H1 (cell line): Measurements from ENCODE around the gene TIGD1. TPM values are rescaled to one million over a fixed set of nuclear protein-coding genes. Genes with fewer than 3 reads are reported as not detected.

Experiments used
- ASH2L ChIP-seq: fragments of 200-600, 300-600 bp; sonication (generic); IDR thresholded peaks from one replicate; pipeline ENCODE4 v1.7.1; 2017; ENCODE audit warnings: low read length
- KDM1A ChIP-seq: fragments of 200-600, 300-600 bp; sonication (generic); IDR thresholded peaks from 2 replicates; pipeline ENCODE4 v1.7.1; 2016; ENCODE audit warnings: mild to moderate bottlenecking, low read length, borderline replicate concordance
- MAX ChIP-seq: IDR thresholded peaks from 2 replicates; pipeline ENCODE4 v1.6.1; 2012; ENCODE audit warnings: inconsistent platforms
- POU5F1 ChIP-seq: IDR thresholded peaks from 2 replicates; pipeline ENCODE4 v1.6.1; 2011; ENCODE audit warnings: low read depth, mild to moderate bottlenecking, low read length, moderate library complexity
- YY1 ChIP-seq: IDR thresholded peaks from 2 replicates; pipeline ENCODE4 v1.6.1; 2011; ENCODE audit warnings: low read depth, mild to moderate bottlenecking, low read length
- polyA plus RNA-seq, 7 experiments: library from polyadenylated mRNA; depleted of rRNA in 3 of 7; stranded (reverse) in 5 of 7; unstranded in 2 of 7; fragments of >200 nt in 5 of 7; fragments of 200-250 nt in 2 of 7; gene quantifications; 1 replicate in 5 of 7; 2 replicates in 1 of 7; 4 replicates in 1 of 7; pipeline versions ENCODE4 v1.2.1 to v1.2.3, GENCODE V29; 2011 to 2013; ENCODE audit warnings: missing spikeins in 2 of 7, mixed read lengths in 2 of 7
- total RNA-seq: library from RNA; stranded (reverse); fragmentation: NEBNext Ultra II Directional; extraction: Animal tissue kit (Norgen Biotek cat#: 25700); gene quantifications from 2 replicates; pipeline ENCODE4 v1.2.1, GENCODE V29; 2021

The TIGD1 gene
- total and polyA plus RNA-seq, 2 of the 8 experiments (the other 6 are each of a cell fraction or from before 2014, with no cell fraction given), result 4.7 to 8.3 TPM

GRCh38 chr2:232529806-232530547, 20.4 kb downstream of the TIGD1 start (continued):
- TF ChIP-seq KDM1A, result no peak
- no peak for TF ChIP-seq MAX
- TF ChIP-seq ASH2L, result no peak
- TF ChIP-seq POU5F1, result no peak
- TF ChIP-seq YY1, result no peak
